Measurements from ENCODE around the gene GARNL3.

Gene GARNL3

GRCh38 chr9:127293767-127294166 lies 29.2 kb downstream of the GARNL3 start:
- H3K4me3 ChIP-seq (ENCODE audit: low read length), result no peak overlapping the region
- DNase-seq (ENCODE audit: low read depth), result no peak
- TF ChIP-seq, protein P1, sequence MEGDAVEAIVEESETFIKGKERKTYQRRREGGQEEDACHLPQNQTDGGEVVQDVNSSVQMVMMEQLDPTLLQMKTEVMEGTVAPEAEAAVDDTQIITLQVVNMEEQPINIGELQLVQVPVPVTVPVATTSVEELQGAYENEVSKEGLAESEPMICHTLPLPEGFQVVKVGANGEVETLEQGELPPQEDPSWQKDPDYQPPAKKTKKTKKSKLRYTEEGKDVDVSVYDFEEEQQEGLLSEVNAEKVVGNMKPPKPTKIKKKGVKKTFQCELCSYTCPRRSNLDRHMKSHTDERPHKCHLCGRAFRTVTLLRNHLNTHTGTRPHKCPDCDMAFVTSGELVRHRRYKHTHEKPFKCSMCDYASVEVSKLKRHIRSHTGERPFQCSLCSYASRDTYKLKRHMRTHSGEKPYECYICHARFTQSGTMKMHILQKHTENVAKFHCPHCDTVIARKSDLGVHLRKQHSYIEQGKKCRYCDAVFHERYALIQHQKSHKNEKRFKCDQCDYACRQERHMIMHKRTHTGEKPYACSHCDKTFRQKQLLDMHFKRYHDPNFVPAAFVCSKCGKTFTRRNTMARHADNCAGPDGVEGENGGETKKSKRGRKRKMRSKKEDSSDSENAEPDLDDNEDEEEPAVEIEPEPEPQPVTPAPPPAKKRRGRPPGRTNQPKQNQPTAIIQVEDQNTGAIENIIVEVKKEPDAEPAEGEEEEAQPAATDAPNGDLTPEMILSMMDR (IDR thresholded peaks at IDR 0.05; ENCODE audit: insufficient read depth, low read depth, low read length, missing control alignments), result no peak

DNA sequence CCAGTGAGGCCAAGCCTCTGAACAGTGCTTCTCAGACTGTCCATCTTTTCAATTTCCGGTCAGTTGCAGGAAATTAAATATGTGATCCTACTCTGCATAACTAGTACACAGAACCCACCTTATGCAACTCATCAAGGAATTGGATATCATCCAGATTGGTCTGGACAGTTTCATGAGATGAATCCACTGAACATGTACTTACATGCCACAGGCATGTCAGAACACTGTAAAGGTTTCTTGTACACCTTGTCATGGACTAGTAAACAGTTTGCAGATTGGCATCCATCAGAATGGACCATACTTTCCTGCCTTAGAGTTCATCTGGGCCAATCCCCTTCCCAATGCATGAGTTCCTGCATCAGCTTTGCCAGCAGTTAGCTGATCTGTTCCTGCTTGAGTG lies 30.4 kb downstream of the GARNL3 start:
- DNase-seq (ENCODE audit: low read depth), result peak; percentile 96
- no peak overlapping the region for H3K4me3 ChIP-seq (ENCODE audit: low read length)
- TF ChIP-seq, protein P1 (IDR thresholded peaks at IDR 0.05; ENCODE audit: insufficient read depth, low read depth, low read length, missing control alignments), result no peak

DNA sequence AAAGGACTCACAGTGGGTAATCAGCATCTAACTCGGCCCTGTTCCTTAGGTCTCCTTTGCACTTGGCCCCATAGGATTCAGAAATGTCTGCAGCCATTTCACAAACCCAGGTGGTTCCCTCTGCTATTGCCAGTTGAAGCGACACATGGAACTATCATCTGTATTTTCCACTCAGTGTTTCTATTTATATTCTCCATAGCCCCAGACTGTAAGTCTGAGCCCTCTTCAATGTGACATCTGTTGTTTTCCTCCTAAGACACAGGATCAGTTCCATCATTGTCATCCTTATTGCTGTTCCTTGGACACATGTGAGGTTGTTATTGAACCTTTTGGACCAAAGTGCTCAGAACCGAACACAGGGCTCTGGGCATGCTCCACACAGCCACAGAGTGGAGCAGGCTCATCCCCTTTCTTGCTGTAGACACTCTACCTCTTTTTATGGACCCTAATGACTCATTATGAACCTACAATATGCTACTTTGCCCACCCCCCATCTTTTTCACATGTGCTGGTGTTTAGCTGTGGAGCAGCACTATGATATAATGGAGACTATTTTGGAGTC lies 36.4 kb downstream of the GARNL3 start:
- no peak for DNase-seq (ENCODE audit: low read depth)
- H3K4me3 ChIP-seq (ENCODE audit: low read length), result no peak overlapping the region
- TF ChIP-seq, protein P1 (IDR thresholded peaks at IDR 0.05; ENCODE audit: insufficient read depth, low read depth, low read length, missing control alignments), result no peak

DNA sequence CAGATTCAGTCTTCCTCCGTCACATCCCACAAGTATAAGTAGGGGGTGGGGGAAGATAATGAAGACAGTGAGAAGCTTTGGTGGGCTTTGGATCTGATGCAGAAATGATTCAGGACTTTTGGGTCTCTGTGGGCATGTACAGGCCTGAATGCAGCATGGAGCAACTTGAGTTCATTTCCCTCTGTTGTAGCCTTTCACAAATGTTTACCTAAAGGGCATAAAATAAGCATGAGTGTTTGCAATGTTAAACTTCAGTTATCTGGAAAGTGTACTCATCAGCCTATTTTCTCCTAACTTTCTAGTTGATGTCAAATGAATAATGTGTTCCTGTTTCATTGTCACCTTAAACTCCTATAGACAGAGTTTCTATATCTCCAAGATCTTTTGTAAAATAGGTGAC lies 39.3 kb downstream of the GARNL3 start:
- TF ChIP-seq, protein P1 (IDR thresholded peaks at IDR 0.05; ENCODE audit: insufficient read depth, low read depth, low read length, missing control alignments), result no peak
- DNase-seq (ENCODE audit: low read depth), result peak; percentile 40

DNA sequence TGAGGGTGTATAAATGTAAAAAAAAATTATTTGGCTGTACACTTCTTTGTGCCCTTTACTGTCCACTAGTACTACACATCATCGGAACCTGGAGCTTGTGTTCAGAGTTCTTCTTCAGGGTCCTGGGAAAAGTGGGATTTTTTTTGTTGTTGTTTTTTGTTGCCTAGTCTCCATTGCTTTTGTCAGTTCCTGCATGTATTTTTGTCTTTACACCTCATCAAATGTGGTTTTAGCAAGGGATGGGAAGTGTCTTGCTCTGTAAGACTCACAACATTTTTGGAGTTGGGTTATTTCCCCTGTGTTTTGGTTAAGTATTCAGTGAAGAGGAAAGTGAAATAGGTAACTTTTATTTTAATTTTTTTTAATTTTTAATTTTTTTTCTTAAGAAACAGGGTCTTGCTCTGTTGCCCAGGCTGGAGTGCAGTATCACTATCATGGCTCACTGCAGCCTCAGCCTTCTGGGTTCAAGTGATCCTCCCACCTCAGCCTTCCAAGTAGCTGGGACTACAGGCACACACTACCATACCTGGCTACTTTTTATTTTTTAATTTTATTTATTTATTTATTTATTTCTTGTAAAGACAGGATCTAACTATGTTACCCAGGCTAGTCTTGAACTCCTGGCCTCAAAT lies 40.7 kb downstream of the GARNL3 start:
- DNase-seq (ENCODE audit: low read depth), result no peak
- H3K4me3 ChIP-seq (ENCODE audit: low read length), result no peak overlapping the region
- TF ChIP-seq, protein P1 (IDR thresholded peaks at IDR 0.05; ENCODE audit: insufficient read depth, low read depth, low read length, missing control alignments), result no peak

More for the DNA sequence above, 39.3 kb downstream of the GARNL3 start:
- no peak overlapping the region for H3K4me3 ChIP-seq (ENCODE audit: low read length)

DNA sequence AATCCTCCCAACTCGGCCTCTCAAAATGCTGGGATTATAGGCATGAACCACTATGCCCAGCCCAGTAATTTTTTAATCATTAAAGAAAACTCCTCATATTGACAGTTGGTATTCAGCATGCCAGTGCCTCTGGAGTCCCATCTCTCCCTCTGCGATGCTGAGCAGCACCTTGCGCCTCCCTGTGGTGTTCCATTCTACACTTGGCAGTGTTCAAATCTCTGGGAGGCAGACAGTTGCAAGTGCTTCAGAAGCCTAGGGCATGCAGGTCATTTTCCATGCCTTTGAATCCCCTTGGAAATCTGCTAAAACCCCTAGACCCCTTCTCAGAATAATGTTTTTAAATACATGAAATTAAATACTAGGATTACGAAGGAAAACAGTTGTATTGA lies 41.3 kb downstream of the GARNL3 start:
- H3K4me3 ChIP-seq (ENCODE audit: low read length), result no peak overlapping the region
- DNase-seq (ENCODE audit: low read depth), result no peak
- TF ChIP-seq, protein P1 (IDR thresholded peaks at IDR 0.05; ENCODE audit: insufficient read depth, low read depth, low read length, missing control alignments), result no peak

- TF ChIP-seq, protein P1 (IDR thresholded peaks at IDR 0.05; ENCODE audit: insufficient read depth, low read depth, low read length, missing control alignments), result no peak
- no peak for DNase-seq (ENCODE audit: low read depth)
- no peak overlapping the region for H3K4me3 ChIP-seq (ENCODE audit: low read length)
Measured at GRCh38 chr9:127307802-127308201, 43.2 kb downstream of the GARNL3 start.

Data from epithelial cell of esophagus (primary cell).